ENCODE results near the gene PHETA1.

Gene PHETA1

GRCh38 chr12:111367661-111368221, 1.2 kb downstream of the PHETA1 start:
- no peak for TF ChIP-seq CTCF (IDR thresholded peaks at IDR 0.05; ENCODE audit: low read depth, low read length, missing control alignments)
- DNase-seq (ENCODE audit: extremely low read depth, low read depth), result no peak
- peak overlapping the region; percentile 65 for H3K4me3 ChIP-seq (replicated peaks; ENCODE audit: low read depth, low read length)

GRCh38 chr12:111366583-111366982, 2.3 kb downstream of the PHETA1 start:
- no peak for TF ChIP-seq CTCF (IDR thresholded peaks at IDR 0.05; ENCODE audit: low read depth, low read length, missing control alignments)
- no peak for DNase-seq (ENCODE audit: extremely low read depth, low read depth)
- no peak overlapping the region for H3K4me3 ChIP-seq (replicated peaks; ENCODE audit: low read depth, low read length)

- no peak overlapping the region for H3K4me3 ChIP-seq (replicated peaks; ENCODE audit: low read depth, low read length)
- DNase-seq (ENCODE audit: extremely low read depth, low read depth), result no peak
Observed at GRCh38 chr12:111366075-111366474, 2.8 kb downstream of the PHETA1 start.

GRCh38 chr12:111363578-111363977, 5.3 kb downstream of the PHETA1 start:
- no peak for DNase-seq (ENCODE audit: extremely low read depth, low read depth)
- no peak for TF ChIP-seq CTCF (IDR thresholded peaks at IDR 0.05; ENCODE audit: low read depth, low read length, missing control alignments)
- H3K4me3 ChIP-seq (replicated peaks; ENCODE audit: low read depth, low read length), result no peak overlapping the region

More at GRCh38 chr12:111366075-111366474, 2.8 kb downstream of the PHETA1 start:
- TF ChIP-seq CTCF (IDR thresholded peaks at IDR 0.05; ENCODE audit: low read depth, low read length, missing control alignments), result no peak

GRCh38 chr12:111362687-111363475, 6.0 kb downstream of the PHETA1 start:
- no peak for DNase-seq (ENCODE audit: extremely low read depth, low read depth)
- H3K4me3 ChIP-seq (replicated peaks; ENCODE audit: low read depth, low read length), result no peak overlapping the region
- no peak for TF ChIP-seq CTCF (IDR thresholded peaks at IDR 0.05; ENCODE audit: low read depth, low read length, missing control alignments)

GRCh38 chr12:111361717-111362576, 6.9 kb downstream of the PHETA1 start:
- no peak for DNase-seq (ENCODE audit: extremely low read depth, low read depth)
- no peak for TF ChIP-seq CTCF (IDR thresholded peaks at IDR 0.05; ENCODE audit: low read depth, low read length, missing control alignments)
- H3K4me3 ChIP-seq (replicated peaks; ENCODE audit: low read depth, low read length), result no peak overlapping the region
